ENCODE results near the gene SLC16A14. TPM values are rescaled to one million over a fixed set of nuclear protein-coding genes. Genes with fewer than 3 reads are reported as not detected.

SLC16A14 gene
- total and polyA plus RNA-seq, 2 donors, result 4.9 to 13.7 TPM

DNA sequence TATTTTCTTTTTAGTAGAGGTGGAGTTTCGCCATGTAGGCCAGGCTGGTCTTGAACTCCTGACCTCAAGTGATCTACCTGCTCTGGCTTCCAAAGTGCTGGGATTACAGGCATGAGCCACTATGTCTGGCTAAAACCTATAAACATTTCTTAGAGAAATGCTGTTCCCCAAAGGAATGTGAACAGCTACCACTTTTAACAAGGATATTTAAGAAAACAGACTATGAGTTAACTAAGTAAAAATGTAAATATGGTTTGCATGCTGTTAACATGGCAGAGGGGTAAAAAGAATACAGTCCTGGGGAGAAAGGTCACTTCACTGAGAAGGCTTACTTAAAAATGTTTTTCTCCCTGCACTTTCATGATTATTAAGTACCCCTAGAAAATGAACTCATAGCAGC is 57.1 kb downstream of the SLC16A14 start:
- H3K4me1 ChIP-seq (ENCODE audit: insufficient read depth), result no peaks in the 10 kb centered on the region
- no peaks in the 10 kb centered on the region for H3K36me3 ChIP-seq (ENCODE audit: insufficient read depth)
- H3K27ac ChIP-seq (ENCODE audit: low read depth), result no peak overlapping the region
- WGBS, result 87% methylated on average over 1 of the region's 1 CpG
- DNase-seq (ENCODE audit: extremely low spot score), result no peak
- no peak overlapping the region for H3K4me3 ChIP-seq (ENCODE audit: low read depth, low read length)

DNA sequence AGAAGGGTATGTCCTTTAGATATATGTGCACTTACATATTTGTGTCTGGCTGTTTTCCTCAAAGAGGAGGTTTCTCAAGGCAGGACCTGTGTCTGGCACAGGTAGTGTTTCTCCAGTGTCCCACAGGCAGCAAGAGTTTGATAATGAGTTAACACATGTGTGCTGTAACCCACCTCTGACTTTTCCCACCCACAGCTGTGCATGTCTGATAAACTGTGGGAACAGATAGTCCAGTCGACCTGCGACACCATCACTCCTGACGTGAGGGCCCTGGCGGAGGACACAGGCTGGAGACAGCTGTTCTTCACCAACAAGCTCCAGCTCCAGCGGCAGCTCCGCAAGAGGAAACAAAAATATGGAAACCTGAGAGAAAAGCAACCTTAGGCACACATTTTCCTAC is 58.2 kb downstream of the SLC16A14 start:
- H3K27ac ChIP-seq (ENCODE audit: low read depth), result no peak overlapping the region
- 79% methylated on average over 6 of the region's 6 CpGs for WGBS
- DNase-seq (ENCODE audit: extremely low spot score), result no peak
- H3K4me3 ChIP-seq (ENCODE audit: low read depth, low read length), result no peak overlapping the region
- H3K4me1 ChIP-seq (ENCODE audit: insufficient read depth), result no peaks in the 10 kb centered on the region
- H3K36me3 ChIP-seq (ENCODE audit: insufficient read depth), result no peaks in the 10 kb centered on the region

DNA sequence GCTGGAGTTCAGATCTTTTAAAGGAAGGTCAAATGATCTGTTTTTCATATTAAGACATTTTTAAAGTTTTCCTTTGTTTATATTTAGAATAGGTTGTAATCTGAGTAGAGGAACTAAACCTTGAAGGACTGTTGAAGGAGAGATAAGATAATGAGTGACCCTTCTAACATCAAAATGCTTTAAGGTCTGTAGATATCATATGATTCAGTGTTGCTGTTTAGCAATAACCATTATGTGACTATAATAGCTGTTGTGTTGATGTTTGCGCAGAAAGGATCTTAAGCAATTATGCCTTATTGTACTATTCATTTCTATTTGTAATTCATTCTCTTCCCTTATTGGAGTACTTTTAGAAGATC is 60.0 kb downstream of the SLC16A14 start:
- Histone ChIP-seq H3K4me1 (ENCODE audit: insufficient read depth) (no peaks in the 10 kb centered on the region), H3K4me3 (ENCODE audit: low read depth, low read length) (no peak overlapping the region), H3K27ac (ENCODE audit: low read depth) (no peak overlapping the region), H3K36me3 (ENCODE audit: insufficient read depth) (no peaks in the 10 kb centered on the region)
- DNase-seq (ENCODE audit: extremely low spot score), result no peak
- 96% methylated on average over 1 of the region's 1 CpG for WGBS

DNA sequence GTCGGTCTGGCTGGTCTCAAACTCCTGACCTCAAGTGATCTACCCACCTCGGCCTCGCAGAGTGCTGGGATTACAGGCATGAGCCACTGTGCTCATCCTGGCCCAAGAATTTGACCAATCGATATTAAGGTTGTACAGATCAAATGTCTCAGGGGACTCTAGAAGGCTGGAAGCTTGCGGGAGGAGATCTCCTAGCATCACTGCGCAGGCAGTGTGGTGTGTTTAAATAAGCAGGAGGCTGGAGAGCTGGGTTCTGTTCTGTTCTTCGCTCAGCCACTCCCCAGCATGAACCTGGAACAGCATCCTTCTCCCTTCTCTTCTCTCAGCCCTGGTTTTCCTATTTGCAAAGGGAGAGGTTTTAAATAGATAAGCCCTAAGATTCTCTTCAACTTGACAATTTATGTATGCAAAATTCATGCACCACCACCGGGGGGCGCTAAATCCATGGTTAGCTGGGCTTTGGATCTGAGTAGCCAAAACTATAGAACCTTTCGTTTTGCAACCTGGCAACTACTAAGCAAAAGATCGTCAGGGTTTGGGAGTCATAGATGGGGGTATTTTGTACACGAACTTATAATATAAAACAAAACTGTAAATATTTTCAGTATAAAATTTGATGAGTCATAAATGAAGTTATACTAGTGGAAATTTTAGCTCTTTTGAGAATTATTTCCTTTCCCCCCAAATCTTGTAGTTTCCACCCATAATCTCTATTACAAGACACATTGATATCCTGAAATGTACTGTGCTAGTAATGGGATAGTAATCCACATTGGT is 60.6 kb downstream of the SLC16A14 start:
- Histone ChIP-seq H3K36me3 (ENCODE audit: insufficient read depth) (no peaks in the 10 kb centered on the region), H3K4me3 (ENCODE audit: low read depth, low read length) (no peak overlapping the region), H3K4me1 (ENCODE audit: insufficient read depth) (no peaks in the 10 kb centered on the region), H3K27ac (ENCODE audit: low read depth) (no peak overlapping the region)
- peak; percentile 5 for DNase-seq (ENCODE audit: extremely low spot score)
- WGBS, result 59% methylated on average over 12 of the region's 12 CpGs

DNA sequence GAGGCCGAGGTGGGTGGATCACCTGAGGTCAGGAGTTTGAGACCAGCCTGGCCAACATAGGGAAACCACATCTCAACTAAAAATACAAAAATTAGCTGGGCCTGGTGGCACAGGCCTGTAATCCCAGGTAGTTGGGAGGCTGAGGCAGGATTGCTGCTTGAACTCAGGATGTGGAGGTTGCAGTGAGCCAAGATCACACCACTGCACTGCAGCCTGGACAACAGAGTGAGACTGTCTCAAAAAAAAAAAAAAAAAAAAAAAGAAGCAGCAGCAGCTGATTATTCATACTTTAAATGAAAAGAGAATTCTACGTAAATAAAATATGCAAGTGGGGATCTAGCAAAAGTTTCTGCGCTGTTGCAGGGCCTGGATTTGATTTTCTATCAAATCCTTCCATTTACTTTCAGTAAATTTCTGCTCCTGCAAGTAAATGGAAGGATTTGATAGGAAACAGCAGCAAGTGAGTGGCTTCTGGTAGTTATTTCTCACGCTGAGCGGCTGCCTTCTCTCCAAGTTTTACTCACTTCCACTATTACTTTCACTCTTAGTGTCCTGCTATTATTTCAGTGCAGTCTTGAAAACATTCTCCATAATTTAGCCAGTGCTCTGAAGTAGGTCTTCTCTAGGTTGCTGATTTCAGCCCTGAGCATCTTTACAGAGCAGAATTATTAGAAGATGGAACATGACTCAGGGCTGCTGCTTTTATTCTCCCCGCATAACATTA is 68.4 kb downstream of the SLC16A14 start:
- Histone ChIP-seq H3K36me3 (ENCODE audit: insufficient read depth) (no peaks in the 10 kb centered on the region), H3K4me1 (ENCODE audit: insufficient read depth) (no peaks in the 10 kb centered on the region), H3K4me3 (ENCODE audit: low read depth, low read length) (no peak overlapping the region), H3K27ac (ENCODE audit: low read depth) (no peak overlapping the region)
- WGBS, result 92% methylated on average over 6 of the region's 6 CpGs
- no peak for DNase-seq (ENCODE audit: extremely low spot score)

DNA sequence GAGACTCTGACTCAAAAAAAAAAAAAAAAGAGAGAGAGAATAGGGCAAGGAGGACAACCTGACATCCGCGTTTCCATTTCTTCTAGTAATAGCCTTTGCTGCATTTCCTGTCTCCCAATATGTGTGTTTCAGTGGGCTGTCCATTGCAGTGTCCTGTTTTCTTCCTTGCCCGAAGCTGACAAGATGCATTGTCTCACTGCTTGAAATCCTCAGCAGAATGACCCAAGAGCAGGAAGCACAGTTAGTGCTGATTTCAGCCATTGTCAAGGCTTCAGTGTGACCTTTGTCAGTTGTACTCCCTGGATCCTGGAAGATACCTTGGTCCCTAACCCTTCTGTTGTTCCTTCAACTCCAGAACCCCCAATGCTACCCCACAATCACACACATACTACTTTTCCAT is 71.2 kb downstream of the SLC16A14 start:
- H3K4me3 ChIP-seq (ENCODE audit: low read depth, low read length), result no peak overlapping the region
- WGBS, result 89% methylated on average over 3 of the region's 3 CpGs
- H3K4me1 ChIP-seq (ENCODE audit: insufficient read depth), result no peaks in the 10 kb centered on the region
- no peaks in the 10 kb centered on the region for H3K36me3 ChIP-seq (ENCODE audit: insufficient read depth)
- DNase-seq (ENCODE audit: extremely low spot score), result no peak
- H3K27ac ChIP-seq (ENCODE audit: low read depth), result no peak overlapping the region

DNA sequence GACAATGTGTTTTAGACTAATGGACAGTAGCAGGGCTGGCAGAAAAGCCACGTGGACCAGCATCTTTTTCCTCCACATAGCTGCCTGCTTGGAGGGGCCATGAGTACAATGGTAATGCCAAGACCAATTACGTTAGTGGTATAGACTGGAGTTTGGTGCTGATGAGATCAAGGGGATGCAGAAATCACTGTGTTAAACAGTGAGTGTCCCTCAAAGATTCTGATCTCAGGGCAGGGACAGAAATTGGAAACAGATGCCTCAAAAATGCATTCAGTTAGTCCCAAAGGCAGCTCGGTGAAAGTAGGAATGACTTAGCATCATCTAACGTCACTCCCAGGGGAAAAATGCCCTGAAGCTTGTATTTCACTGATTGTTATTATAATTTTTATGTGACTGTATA is 72.4 kb downstream of the SLC16A14 start:
- 72% methylated on average over 4 of the region's 4 CpGs for WGBS
- H3K4me3 ChIP-seq (ENCODE audit: low read depth, low read length), result no peak overlapping the region
- DNase-seq (ENCODE audit: extremely low spot score), result no peak
- H3K4me1 ChIP-seq (ENCODE audit: insufficient read depth), result no peaks in the 10 kb centered on the region
- H3K27ac ChIP-seq (ENCODE audit: low read depth), result no peak overlapping the region
- no peaks in the 10 kb centered on the region for H3K36me3 ChIP-seq (ENCODE audit: insufficient read depth)

DNA sequence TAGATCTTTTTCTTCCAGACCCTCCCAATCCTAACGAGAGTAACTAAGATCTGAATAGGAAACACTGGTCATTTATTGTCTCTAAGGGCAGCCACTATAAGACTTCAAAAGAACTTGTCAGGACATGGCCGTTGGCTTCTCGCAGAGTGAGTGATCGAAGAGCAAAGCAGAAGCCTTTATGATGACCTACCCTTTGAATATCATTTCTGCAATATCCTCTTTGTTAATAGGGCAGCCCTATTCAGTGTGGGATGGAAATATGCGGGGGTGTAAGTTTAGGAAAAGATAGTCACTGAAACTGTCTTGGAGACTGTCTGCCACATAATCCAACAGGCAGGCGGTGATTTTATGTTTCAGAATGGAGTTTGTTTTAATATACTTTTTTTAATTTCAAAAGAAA is 75.5 kb downstream of the SLC16A14 start:
- Histone ChIP-seq H3K4me3 (ENCODE audit: low read depth, low read length) (no peak overlapping the region), H3K4me1 (ENCODE audit: insufficient read depth) (no peaks in the 10 kb centered on the region), H3K27ac (ENCODE audit: low read depth) (no peak overlapping the region), H3K36me3 (ENCODE audit: insufficient read depth) (no peaks in the 10 kb centered on the region)
- 82% methylated on average over 6 of the region's 6 CpGs for WGBS
- no peak for DNase-seq (ENCODE audit: extremely low spot score)

Small RNA genes within 50 kb of the gene (small RNA-seq; reads per million reads assigned to genes)
- not detected for gene RNY4P19

Other genes starting within 250 kb of the SLC16A14 start
- 274 TPM for gene TRIP12, start 146.9 kb downstream of the SLC16A14 start, total RNA-seq
- gene TRIP12, start 146.9 kb downstream of the SLC16A14 start, polyA plus RNA-seq, result 49.2 TPM
- gene FBXO36, start 146.4 kb downstream of the SLC16A14 start, total RNA-seq, result 3.2 TPM
- gene FBXO36, start 146.4 kb downstream of the SLC16A14 start, polyA plus RNA-seq, result 2.3 TPM
- gene SP110, start 151.1 kb upstream of the SLC16A14 start, total RNA-seq, result 32.0 TPM
- 17.6 TPM for gene SP110, start 151.1 kb upstream of the SLC16A14 start, polyA plus RNA-seq
- gene SP140, start 156.8 kb upstream of the SLC16A14 start, total RNA-seq, result 1.8 TPM
- 1.0 TPM for gene SP140, start 156.8 kb upstream of the SLC16A14 start, polyA plus RNA-seq